ENCODE data around the gene ZC3H7A.
"Not testable (repeated sequence)": the region's sequence is repeated elsewhere in the genome, so short reads cannot be mapped to it uniquely, and the experiment has no call there.

The ZC3H7A gene

GRCh38 chr16:11800382-11800718 is 3.3 kb upstream of the ZC3H7A start:
- no peak for DNase-seq

GRCh38 chr16:11799509-11800381 is 2.7 kb upstream of the ZC3H7A start:
- no peak for DNase-seq

GRCh38 chr16:11799017-11799381 is 1.9 kb upstream of the ZC3H7A start:
- DNase-seq, result no peak

- no peak for DNase-seq
Observed at GRCh38 chr16:11797957-11798299, 870 bp upstream of the ZC3H7A start.

GRCh38 chr16:11796227-11797165 is 562 bp downstream of the ZC3H7A start:
- DNase-seq, result no peak

- DNase-seq, result no peak
Observed at GRCh38 chr16:11795887-11796226, 1.2 kb downstream of the ZC3H7A start.

GRCh38 chr16:11794996-11795886 is 1.8 kb downstream of the ZC3H7A start:
- DNase-seq, result no peak

- DNase-seq, result no peak
Observed at GRCh38 chr16:11794447-11794846, 2.6 kb downstream of the ZC3H7A start.

- peak; percentile 53 for DNase-seq
Observed at GRCh38 chr16:11793840-11794239, 3.2 kb downstream of the ZC3H7A start.

GRCh38 chr16:11792410-11793241 is 4.4 kb downstream of the ZC3H7A start:
- peak; percentile 99 for DNase-seq

- peak; percentile 44 for DNase-seq
Observed at GRCh38 chr16:11791144-11791828, 5.8 kb downstream of the ZC3H7A start.

- DNase-seq, result no peak
Observed at GRCh38 chr16:11788914-11789313, 8.1 kb downstream of the ZC3H7A start.

GRCh38 chr16:11784980-11785599 is 12.0 kb downstream of the ZC3H7A start:
- DNase-seq, result not testable (repeated sequence)

GRCh38 chr16:11784381-11784780 is 12.7 kb downstream of the ZC3H7A start:
- not testable (repeated sequence) for DNase-seq

- no peak for DNase-seq
Observed at GRCh38 chr16:11784038-11784369, 13.1 kb downstream of the ZC3H7A start.

GRCh38 chr16:11783319-11784037 is 13.6 kb downstream of the ZC3H7A start:
- peak; percentile 17 for DNase-seq

- DNase-seq, result peak; percentile 24
Observed at GRCh38 chr16:11781773-11782172, 15.3 kb downstream of the ZC3H7A start.

GRCh38 chr16:11780991-11781680 is 15.9 kb downstream of the ZC3H7A start:
- no peak for DNase-seq

- no peak for DNase-seq
Observed at GRCh38 chr16:11779074-11779473, 18.0 kb downstream of the ZC3H7A start.

Data from NCI-H2029 (cell line).